Activated T-helper 1 cell treated with Interleukin-2 at 50 U/mL for 16 hours (primary cell): ENCODE measurements around the gene HSPBAP1.

ENCODE experiments used
- DNase-seq: peaks from one replicate; pipeline ENCODE4 v3.0.0-alpha.2; 2020; ENCODE audit warnings: low read depth

The HSPBAP1 gene, protein sequence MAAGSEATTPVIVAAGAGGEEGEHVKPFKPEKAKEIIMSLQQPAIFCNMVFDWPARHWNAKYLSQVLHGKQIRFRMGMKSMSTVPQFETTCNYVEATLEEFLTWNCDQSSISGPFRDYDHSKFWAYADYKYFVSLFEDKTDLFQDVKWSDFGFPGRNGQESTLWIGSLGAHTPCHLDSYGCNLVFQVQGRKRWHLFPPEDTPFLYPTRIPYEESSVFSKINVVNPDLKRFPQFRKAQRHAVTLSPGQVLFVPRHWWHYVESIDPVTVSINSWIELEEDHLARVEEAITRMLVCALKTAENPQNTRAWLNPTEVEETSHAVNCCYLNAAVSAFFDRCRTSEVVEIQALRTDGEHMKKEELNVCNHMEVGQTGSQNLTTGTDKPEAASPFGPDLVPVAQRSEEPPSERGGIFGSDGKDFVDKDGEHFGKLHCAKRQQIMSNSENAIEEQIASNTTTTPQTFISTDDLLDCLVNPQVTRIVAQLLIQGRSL

DNA sequence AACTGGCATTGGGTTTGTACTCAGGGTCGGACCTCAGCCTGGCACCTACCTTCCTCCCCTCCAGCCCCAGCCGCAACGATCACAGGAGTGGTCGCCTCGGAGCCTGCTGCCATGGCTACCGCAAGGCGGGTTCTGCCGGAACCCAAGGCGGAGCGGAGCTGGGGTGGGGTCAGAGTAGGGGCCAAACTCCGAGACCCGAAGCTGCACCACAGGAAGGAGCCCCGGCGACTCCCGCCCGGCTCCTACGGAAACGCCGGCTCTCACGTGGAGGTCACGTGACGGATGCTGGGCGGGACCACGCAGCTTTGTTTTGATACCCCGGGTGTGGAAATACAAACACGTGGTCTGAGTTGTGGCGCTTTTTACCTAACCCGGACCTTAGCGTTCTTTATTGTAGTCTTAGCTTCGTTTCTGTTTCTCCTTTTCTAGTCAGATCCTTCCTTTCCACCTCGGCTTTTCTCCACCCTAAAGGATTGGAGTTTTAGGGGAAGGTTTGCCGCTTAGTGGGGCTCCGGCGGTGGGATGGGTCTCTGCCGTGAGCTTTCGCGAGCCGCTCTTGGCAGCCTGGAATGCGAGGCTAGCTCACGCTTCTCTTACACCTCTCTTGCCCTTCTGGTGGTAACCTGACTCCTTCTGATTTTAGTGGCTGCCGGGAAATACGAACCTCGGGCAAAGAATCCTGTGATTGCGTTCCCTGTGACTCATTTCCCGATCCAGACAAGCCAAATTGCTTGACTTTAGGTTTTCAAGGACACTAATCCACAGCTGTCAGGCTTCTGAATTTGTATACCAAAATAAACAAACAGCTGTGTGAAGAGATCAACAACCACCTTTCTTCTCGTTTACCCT, at the start of gene HSPBAP1:
HSPBAP1 (minus strand) TSS at position 264 of the 849 bp plus-strand sequence; CDS start at position 113, 151 bp downstream.
- peak; percentile 82 for DNase-seq

DNA sequence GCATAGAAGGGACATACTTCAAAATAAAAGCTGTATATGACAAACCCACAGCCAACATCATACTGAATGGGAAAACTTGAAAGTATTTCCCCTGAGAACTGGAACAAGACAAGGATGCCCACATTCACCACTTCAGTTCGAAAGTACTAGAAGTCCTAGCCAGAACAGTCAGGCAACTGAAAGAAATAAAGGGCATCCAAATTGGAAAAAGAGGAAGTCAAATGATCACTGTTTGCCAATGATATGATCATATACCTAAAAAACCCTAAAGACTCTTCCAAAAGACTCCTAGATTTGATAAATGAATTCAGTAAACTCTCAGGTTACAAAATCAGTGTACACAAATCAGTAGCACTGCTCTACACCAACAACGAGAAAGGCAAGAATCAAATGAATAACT, 42.0 kb upstream of the HSPBAP1 start:
- no peak for DNase-seq

DNA sequence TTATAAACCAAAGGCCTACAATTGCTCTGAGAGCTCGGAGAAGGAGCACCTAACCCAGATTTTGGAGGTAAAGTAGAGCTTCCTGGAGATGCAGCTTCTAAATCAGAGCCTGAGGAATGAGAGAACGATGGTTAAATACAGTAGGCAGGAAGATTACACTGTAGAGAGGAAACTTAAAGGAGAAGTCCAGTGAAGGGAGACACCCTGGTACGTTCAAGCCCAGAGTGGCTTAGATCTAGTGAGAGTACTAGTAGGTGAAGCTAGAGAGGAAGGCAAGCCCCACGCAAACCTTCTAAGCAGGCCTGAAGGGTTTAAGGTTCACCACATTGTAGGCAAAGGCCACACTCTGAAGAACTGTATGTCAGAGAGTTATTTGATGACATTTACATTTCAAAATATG, 34.6 kb upstream of the HSPBAP1 start:
- no peak for DNase-seq

DNA sequence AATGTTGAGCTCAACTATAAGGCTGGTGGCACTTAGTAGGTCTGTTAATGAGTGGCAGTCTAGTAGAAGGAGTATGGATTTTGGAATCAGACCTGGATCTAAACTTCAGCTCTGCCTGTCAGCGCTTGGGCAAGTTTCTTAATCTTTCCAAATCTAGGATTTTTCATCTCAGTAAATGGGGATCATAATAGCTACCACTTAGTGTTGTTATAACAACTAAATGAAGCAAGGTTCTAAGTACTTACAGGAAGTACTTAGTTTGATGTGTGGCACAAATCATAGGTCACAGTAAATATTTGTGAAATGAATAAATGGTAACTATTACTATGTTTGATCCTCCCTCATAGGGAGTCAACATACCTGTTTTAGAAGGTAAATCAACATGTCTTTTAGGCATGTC, 32.6 kb upstream of the HSPBAP1 start:
- no peak for DNase-seq

DNA sequence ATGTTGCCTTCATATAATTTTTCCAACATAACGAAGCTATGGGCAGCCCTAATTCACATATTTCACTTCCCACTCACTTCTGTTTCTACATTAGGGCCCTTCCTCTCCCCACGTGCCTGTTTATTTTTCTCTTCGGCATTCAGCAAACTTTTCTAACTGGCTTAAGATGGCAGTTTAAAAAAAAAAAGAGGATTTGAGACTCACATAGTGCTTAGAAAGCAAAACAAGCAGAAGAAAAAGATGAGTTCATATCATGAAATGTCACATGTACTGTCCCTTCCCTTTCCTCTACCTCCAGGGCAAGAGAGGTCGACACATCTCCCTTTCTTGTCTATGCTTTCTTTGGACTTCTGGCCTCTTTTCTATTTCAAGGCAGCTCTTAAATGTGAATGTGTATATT, 31.8 kb upstream of the HSPBAP1 start:
- no peak for DNase-seq

DNA sequence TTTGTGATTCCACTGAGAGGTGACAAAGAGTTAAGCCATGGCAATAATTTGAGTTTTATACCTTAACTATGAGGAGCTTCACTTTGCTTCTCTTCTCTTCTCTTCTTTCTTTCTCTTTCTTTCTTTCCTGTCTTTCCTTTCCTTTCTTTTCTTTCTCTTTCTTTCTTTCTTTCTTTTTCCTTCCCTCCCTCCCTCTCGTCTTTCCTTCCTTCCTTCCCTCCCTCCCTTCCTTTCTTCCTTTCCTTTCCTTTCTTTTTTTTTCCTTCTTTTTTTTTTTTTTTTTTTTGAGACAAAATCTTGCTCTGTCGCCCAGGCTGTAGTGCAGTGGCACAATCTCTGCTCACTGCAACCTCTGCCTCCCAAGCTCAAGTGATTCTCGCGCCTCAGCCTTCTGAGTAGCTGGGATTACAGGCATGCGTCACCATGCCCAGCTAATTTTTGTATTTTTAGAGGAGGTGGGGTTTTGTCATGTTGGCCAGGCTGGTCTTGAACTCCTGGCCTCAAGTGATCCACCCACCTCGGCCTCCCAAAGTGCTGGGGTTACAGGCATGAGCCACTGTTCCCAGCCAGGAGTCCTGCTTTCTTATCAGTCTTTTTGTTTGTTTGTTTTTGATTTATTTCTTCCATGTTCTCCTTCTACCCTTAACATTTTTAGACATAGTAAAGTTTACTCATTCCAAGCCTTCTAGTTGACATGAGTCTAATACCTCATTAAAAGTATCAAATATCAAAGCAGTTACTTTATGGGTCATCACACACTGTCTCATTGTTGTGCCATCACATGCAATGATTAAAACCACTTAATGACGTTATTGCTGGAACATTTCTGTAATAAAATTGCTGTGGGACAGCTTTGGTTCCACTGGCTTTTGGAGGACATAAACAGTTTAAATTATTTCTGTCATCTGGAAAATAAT, 31.1 kb upstream of the HSPBAP1 start:
- no peak for DNase-seq

DNA sequence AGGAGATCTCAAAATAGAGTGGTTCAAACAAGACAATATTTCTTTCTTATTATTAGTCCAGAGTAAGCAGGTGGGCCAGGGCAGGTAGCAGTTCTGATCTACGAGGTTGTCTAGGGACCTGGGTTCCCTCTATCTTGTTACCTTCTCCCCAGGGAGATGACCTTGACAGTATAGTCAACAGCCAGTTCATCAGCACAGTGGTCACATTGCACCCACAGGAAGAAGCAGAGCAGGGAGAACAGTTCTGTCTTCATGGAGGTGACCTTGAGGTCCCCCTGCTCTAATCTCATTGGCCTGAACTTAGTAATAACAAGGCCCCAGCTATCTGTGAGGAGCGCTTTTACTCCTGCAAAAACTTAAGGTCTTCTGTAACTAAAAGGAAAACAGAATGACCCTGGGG, 23.0 kb upstream of the HSPBAP1 start:
- DNase-seq = no peak

DNA sequence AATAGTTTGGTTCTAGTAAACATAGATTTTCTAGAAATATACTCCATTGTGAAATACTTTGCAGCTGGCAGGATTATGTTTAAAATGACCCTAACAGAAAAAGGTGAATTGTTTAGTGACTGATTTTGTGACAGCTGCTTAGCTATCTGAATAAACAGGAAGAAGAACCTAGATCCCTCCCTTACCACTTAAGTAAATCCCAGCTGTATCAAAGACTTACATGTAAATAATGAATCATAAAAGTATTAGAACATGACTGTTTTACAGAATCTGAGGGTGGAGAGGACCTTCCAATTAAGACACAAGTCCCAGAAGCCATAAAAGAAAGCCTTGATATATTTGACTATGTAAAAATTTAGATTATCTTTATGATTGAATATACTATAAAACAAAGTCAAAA, 17.1 kb upstream of the HSPBAP1 start:
- DNase-seq = no peak

DNA sequence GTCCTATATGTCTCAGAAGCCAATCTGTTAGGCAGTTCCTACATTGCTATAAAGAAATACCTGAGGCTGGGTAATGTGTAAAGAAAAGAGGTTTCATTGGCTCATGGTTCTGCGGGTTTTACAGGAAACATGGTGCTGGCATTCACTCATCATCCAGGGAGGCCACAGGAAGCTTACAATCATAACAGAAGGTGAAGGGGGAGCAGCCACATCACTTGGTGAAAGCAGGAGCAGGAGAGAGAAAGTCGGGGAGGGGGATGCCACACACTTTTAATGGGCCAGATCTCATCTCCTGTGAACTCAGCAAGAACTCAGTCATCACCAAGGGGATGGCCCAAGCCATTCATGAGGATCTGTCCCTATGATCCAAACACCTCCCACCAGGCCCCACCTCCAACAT, 10.3 kb upstream of the HSPBAP1 start:
- no peak for DNase-seq

DNA sequence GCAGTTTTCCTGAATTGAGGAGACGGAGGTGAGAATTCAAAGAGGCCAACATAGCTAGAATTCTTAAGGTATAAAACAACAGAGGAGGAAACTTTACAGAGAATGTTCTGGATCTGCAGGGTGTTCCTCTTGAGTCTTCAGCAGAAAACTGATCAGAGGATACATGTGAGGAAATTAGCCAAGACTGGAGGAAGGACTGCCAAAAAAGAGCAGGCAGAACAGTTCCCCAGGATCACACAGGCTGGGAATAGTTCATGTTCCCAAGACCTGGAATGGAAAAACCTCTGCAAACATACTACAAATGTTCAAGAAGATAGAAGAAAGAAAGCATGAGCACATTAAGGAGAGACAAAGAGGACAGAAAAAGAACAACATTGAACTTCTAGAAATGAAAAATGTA, 8.7 kb upstream of the HSPBAP1 start:
- DNase-seq = no peak

DNA sequence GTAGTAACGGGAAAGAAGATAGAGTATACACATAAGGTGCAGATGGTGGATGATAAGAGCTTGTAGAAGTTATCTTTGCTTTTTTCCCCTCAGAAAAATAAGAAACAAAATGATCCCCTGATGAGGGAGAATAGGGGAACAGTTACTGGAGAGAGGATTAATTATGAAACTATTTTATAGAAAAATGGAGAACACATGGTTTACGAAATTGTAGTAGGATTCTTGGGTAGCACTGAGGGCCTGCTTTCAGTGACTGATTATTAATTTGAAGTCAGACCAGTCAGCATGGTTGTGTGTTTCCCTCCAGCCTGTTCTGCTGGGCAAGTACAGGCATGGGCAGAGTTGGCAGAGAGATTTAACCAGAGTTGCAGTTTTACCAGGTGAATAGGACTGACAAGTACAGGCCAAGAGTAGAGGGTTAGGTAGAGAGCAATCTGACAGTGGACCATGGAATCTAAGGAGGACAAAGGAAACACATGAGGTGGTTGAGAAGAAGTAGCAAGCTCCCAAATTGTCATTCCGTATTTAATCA, 7.1 kb upstream of the HSPBAP1 start:
- DNase-seq = no peak

DNA sequence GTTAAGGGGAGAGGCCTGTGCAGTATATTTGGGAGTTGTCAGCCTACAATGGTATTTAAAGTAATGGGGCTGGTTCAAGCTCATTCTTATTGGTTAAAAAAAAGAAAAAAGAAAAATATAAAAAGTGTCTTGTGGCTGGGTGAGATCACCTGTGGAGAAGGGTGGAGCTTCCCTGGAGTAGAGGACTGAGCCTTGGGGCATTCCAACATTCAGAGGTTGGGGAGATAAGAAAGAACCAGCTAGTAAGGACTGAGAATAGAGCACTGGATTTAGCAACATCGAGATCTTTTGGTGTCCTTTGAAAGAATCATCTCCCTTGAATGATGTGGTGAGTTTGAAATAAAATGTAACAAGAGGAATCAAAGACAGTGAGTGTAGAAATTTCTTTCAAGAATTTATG, 6.4 kb upstream of the HSPBAP1 start:
- no peak for DNase-seq

DNA sequence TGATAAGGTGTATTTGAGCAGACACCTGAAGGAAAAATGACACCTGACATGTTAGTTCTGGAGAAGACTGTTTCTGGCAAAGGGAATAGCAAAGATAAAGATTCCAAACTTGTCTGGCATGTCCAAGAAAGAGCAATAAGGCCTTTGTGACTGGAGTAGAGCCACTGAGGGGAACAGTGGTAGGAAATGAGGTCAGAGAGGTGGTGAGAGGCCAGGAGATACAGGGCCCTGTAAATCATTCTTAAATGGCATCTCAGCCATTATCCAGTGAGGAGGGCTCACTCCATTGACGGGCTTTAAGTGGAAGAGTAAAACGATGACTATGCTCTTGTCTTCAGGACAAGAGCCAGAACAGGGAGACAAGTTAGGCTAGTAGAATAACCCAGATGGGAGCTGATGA, 5.7 kb upstream of the HSPBAP1 start:
- DNase-seq = no peak

DNA sequence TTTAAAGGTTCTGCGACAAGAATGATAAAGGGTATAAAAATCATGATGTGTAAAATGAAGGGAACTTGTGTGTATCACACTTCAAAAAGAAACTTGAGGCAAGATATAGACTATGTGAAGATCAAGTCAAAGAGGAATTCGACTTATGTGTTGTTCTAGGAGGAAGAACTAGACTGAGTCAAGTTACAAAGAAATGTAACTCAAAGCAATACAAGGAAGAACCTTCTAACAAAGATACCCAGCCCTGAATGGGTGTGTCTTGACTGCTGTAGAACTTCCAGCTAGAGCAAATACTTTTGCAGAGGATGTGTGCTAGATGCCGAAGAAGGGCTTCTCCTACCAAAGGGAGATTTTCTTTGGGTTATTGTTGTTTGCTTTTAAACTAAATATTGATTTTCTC, 3.7 kb upstream of the HSPBAP1 start:
- no peak for DNase-seq

DNA sequence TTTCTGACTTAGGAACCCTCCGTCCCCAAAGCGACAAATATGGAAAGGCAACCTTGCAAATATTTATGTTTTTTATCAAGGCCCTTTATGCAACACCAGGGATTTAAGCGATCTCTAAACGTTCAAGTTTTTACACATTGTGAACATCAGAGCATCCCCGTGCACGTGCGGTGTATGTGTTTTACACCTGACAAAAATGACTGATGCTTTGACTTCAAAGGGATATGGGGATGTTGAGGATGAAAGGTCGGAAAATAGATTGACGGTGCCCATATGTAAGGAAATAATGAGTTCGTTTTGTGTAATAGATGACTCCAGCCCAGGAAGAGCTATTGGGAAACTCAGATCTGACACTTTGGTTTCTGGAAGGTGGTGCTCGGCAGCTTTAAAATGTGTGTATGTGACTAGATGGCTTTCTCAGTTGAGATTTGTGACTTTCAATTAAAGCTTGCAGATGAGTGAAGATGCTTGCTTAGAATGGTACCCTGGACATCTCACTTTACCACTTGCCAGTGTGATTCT, 2.1 kb upstream of the HSPBAP1 start:
- DNase-seq = no peak

DNA sequence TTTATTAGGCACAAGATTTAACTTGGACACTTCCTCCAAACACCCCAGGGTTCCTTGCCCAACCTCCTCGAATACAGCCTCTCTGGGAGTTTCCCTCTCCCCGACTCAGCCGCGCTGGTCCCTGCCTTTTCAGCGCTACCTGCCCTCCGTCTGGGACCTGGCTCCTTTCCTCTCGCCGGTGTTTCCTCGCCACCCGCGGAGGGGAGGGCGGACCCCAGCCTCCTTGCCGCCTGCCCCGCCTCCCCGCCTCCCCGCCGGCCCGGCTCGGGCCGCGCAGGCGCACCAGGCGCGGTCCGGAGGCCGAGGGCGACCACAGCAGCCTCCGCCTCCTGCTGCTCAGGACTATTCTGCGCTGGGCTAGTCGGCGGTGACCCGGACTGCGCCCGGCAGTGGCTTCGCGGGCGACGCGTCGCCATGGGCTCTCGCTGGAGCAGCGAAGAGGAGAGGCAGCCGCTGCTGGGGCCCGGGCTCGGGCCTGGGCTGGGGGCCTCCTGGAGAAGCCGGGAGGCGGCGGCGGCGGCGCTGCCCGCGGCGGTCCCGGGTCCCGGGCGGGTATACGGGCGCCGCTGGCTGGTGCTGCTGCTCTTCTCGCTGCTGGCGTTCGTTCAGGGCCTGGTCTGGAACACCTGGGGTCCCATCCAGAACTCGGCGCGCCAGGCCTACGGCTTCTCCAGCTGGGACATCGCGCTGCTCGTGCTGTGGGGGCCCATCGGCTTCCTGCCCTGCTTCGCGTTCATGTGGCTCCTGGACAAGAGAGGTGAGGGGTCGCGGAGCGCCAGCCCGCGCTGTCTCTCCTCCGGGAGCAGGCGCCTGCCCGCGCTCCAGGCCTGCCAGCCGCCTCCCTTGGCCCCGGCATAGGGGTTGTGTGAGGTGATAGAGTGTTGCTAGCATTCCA, 1.4 kb upstream of the HSPBAP1 start, which contains the start of gene SLC49A4:
SLC49A4 (plus strand) TSS at position 291 of the 895 bp plus-strand sequence; CDS start at position 415, 124 bp downstream.
- peak; percentile 59 for DNase-seq

DNA sequence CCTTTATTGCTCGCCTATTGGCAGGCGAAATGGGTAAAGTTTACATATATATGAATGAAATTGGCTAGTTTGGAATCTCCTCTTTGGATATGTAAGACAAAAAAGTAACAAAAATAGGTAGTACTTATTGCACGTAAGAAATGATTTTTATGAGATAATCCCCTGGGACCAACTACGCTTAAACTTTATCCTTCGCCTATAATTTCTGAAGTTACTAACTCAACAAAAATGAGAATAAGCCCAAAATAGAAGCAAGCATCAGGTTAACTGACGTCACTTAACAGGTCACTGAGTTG, 800 bp upstream of the HSPBAP1 start:
- DNase-seq = no peak

DNA sequence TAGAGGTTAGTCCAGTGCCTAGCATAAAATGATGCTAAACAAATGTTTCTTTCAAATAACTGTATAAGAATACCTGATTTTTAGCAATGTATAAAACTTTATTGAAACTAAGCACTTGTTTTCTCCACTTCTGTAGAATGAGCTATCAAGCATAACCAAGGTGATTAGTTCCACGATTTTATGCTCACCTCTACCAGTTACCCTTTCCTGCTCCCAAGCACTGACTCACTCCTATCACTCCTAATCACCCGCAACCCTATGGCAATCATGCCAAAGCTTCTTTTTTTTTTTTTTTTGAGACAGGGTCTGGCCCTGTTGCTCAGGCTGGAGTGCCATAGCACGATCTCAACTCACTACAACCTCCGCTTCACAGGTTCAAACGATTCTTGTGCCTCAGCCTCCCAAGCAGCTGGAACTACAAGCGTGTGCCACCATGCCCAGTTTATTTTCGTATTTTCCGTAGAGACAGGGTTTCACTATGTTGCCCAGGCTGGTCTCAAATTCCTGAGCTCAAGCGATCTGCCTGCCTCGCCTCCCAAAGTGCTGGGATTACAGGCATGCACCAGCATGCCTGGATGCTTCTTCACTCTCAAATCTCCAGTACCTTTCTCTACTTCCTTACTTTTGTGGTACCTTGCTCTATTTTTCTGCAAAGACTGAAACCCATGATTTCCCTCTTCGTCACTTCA, 3.9 kb downstream of the HSPBAP1 start:
- DNase-seq = no peak

DNA sequence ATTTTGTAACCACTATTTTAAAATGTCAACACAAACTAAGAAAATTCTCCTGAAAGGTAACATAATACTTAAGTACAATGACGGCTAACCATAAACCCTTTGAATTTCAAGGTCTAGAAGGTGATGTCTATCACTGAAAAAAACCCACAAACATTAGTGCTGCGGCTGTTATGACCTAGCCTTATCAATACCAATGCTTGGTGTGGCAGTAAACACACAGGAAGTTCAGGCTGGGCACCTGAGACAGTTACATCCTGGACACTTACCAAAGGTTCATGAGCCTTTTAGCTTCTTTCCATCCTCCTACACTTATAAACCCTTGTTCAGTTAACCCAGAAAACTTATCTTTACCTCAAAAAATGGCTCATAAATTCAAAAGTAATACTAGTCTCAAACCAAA, 5.8 kb downstream of the HSPBAP1 start:
- DNase-seq = no peak

DNA sequence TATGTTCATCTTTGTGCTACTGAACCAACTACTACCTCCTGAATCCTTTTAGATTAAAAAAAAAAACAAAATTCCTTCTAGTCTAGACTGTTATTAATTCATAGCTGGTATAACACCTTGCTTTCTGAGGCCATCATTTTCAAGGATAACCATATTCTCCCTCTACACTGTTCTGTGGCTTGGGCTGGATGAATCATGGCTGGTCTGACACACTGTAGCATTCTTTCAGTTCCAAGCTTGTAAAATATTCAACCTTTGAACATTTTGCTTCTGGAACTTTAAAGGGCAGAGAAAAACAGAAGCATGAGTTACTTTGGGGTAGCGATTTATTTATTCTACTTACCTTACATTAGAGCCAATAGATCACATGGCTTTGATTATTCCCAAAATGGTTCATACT, 7.6 kb downstream of the HSPBAP1 start:
- no peak for DNase-seq
